ENCODE results near the gene TFAP2D. TPM values are rescaled to one million over a fixed set of nuclear protein-coding genes. Genes with fewer than 3 reads are reported as not detected.

Gene TFAP2D
- total RNA-seq, 1 donor from 2014 or later = not detected

DNA sequence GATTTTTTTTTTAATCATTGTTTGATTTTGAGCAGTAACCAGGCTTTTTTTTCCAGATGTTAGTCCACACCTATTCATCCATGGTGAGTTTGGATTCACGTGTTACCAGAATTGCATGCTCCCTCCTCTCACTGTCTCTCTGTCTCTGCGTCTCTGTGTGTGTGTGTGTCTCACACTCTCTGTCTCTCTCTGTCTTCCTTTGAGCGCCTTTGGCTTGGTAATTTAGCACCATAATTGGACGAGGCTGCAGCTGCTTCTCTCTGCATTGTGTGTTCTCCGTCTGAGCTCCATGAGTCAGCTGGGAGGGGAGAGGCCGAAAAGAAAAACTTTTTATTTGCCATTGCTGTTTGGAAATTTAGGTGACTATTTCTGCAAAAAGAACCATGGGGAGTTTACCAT, 108.8 kb downstream of the TFAP2D start:
- Mint-ChIP-seq H3K36me3 (no peaks in the 10 kb centered on the region), H3K9me3 (no peaks in the 10 kb centered on the region), H3K27ac (peak overlapping the region; percentile 77), H3K4me1 (peaks cover 60% of the 10 kb centered on the region), H3K27me3 (ENCODE audit: low read depth) (peaks cover 94% of the 10 kb centered on the region), H3K4me3 (peak overlapping the region; percentile 80)
- TF ChIP-seq, protein P1, sequence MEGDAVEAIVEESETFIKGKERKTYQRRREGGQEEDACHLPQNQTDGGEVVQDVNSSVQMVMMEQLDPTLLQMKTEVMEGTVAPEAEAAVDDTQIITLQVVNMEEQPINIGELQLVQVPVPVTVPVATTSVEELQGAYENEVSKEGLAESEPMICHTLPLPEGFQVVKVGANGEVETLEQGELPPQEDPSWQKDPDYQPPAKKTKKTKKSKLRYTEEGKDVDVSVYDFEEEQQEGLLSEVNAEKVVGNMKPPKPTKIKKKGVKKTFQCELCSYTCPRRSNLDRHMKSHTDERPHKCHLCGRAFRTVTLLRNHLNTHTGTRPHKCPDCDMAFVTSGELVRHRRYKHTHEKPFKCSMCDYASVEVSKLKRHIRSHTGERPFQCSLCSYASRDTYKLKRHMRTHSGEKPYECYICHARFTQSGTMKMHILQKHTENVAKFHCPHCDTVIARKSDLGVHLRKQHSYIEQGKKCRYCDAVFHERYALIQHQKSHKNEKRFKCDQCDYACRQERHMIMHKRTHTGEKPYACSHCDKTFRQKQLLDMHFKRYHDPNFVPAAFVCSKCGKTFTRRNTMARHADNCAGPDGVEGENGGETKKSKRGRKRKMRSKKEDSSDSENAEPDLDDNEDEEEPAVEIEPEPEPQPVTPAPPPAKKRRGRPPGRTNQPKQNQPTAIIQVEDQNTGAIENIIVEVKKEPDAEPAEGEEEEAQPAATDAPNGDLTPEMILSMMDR (IDR thresholded peaks at IDR 0.05; ENCODE audit: unreplicated experiment) = no peak
- no peak for DNase-seq (ENCODE audit: low spot score in 2 of 2, unreplicated experiment in 2 of 2)

Other genes with a start within 250 kb of the TFAP2D start
- 4.9 to 6.8 TPM (median 5.0 TPM) in 3 replicates for gene TFAP2B, start 105.3 kb downstream of the TFAP2D start, total RNA-seq